Midbrain (tissue), 1 donor: ENCODE data around the gene RBL1.
A peak's percentile ranks its signal among the peaks of the same experiment; 100 is the strongest.
"Not testable (repeated sequence)": the region's sequence is repeated elsewhere in the genome, so short reads cannot be mapped to it uniquely, and the experiment has no call there.

Source experiments
- DNase-seq: peaks from one replicate; lab custom pipeline; 2025; lab: John Stamatoyannopoulos, UW

Gene RBL1

DNA sequence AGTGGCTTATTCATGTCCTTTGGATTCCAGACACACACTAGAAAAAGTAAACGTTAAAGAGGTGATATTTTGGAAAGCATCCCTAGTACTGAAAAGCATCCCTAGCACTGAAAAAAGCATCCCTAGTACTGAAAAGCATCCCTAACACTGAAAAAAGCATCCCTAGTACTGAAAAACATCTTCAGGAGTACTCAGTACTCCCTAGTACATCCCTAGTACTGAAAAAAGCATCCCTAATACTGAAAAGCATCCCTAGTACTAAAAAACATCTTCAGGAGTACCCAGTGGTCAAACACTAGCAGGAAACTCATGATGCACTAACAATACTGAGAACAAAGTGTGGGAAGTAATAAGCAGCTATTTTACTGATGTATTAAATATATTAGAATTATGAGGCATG lies 98.7 kb downstream of the RBL1 start:
- DNase-seq, result no peak

DNA sequence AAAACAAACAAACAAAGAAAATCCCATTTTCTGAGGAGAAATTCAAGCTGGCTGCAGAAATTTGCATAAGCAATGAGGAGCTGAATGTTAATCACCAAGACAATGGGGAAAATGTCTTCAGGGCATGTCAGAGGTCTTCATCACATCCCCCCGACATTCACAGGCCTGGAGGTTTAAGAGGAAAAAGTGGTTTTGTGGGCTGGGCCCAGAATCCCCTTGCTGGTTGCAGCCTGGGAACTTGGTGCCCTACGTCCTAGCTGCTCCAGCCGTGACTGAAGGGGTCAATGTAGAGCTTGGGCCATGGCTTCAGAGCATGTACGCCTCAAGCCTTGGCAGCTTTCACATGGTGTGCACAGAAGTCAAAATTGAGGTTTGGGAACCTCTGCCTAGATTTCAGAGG lies 101.6 kb downstream of the RBL1 start:
- not testable (repeated sequence) for DNase-seq

- no peak for DNase-seq
Observed at GRCh38 chr20:36992802-36993334, 102.9 kb downstream of the RBL1 start.

DNA sequence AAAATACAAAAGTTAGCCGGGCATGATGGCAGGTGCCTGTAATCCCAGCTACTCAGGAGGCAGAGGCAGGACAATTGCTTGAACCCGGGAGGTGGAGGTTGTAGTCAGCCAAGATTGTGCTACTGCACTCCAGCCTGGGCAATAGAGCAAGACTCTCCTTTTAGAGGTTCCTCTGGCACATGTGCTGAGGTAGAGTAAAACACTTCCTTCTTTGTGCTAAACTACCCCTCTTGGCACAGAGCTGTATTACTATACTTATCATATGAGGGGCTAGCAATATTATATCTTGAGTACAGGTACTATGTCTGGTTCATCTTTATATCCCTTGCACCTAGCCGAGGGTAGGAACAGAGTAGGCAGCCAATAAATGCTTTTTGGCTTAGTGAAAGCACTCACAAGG lies 104.1 kb downstream of the RBL1 start:
- DNase-seq, result no peak

DNA sequence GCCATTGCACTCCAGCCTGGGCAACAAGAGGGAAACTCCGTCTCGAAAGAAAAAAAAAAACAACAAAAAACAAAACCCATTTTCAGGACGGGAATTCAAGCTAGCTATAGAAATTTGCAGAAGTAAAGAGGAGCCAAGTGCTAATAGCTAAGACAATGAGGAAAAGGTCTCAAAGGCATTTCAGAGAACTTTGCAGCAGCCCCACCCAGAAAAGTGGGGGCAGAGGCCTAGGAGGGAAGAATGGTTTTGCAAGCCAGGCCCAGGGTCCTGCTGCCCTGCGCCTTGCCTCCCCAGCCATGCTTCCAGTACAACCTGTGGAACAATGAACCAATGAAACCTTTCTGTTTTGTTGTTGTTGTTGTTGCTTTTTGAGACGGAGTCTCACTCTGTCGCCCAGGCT lies 106.0 kb downstream of the RBL1 start:
- no peak for DNase-seq

DNA sequence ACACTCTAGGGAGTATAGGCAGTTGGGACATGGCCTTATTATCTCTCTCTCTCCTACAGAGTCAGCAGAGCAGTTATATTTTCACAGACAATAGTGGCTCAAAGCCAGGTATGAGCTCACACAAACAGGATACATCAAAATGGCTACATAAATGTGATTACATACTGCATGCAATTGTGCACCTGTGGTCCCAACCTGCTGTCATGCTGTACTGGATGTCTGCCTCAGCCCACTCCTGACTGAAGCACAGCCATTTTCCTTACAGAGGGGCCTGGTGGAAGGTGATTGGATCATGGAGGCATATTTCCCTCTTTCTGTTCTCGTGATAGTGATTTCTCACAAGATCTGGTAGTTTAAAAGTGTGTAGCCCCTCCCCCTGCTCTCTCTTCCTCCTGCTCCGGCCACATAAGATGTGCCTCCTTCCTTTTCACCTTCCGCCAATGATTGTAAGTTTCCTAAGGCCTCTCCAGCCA lies 107.3 kb downstream of the RBL1 start:
- no peak for DNase-seq

DNA sequence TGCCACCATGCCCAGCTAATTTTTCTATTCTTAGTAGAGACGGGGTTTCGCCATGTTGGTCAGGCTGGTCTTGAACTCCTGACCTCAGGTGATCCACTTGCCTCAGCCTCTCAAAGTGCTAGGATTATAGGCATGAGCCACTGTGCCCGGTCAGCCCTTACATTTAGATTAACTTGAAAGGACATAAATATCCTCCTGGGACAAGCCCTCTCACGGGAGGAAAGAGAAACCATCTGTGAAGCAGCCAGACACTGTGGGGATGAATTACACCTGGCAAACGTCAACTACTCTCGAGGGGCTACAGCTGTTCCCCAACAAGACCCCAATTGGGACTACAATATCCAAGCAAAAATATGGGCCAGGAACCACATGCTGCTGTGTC lies 111.5 kb downstream of the RBL1 start:
- no peak for DNase-seq

DNA sequence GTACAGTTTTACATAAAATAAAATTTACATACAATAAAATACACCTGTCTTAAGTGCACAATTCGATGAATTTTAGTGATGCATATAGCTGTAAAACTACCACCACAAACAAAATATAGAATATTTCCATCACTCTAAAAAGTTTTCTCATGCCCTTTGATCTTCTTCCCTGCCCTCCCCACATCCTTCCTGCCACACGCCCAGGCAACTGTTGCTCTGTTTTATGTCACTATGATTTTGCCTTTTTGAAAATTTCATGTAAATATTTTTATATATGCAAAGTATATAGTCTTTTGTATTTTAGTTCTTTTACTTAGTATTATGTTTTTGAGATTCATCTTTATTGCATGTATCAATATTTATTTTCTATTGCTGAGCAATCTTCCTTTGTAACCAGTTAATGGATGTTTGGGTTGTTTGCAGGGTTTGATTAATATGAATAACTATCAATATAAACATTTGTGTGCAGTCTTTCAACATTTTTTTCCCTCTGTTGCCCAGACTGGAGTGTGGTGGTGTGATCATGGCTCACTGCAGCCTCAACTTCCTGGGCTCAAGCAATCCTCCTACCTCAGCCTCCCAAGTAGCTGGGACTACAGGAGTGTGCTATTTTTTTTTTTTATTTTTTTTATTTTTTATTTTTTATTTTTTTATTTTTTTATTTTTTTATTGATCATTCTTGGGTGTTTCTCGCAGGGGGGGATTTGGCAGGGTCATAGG lies 120.5 kb downstream of the RBL1 start:
- no peak for DNase-seq

DNA sequence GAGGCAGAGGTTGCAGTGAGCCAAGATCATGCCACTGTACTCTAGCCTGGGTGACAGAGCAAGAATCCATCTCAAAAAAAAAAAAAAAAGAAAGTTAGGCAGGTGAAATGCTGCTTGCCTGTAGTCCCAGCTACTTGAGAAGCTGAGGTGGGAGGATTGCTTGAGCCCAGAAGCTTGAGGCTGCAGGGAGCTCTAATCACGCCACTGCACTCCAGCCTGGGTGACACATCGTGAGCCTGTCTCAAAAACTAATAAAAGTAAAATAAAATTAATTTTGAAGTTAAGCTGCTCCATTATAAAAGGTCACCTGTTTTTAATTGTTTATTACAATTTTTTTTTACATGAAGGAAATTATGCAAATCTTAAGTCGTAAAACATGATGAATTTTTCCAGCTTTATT lies 121.1 kb downstream of the RBL1 start:
- DNase-seq, result no peak

DNA sequence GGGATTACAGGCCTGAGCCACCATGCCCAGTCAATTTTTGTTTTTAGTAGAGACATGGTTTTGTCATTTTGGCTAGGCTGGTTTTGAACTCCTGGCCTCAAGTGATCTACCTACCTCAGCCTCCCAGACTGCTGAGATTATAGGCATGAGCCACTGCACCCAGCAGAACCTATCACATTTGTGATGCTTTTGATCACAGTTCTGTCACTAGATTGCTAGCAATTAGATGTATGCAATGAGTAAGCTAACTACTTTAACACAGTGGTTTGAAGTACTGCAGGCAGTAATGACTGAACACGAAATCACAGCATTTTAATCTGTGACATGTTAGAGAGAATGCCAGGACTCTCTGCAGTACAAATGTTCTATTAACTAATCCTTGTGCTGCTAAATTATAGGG lies 124.7 kb downstream of the RBL1 start:
- no peak for DNase-seq

DNA sequence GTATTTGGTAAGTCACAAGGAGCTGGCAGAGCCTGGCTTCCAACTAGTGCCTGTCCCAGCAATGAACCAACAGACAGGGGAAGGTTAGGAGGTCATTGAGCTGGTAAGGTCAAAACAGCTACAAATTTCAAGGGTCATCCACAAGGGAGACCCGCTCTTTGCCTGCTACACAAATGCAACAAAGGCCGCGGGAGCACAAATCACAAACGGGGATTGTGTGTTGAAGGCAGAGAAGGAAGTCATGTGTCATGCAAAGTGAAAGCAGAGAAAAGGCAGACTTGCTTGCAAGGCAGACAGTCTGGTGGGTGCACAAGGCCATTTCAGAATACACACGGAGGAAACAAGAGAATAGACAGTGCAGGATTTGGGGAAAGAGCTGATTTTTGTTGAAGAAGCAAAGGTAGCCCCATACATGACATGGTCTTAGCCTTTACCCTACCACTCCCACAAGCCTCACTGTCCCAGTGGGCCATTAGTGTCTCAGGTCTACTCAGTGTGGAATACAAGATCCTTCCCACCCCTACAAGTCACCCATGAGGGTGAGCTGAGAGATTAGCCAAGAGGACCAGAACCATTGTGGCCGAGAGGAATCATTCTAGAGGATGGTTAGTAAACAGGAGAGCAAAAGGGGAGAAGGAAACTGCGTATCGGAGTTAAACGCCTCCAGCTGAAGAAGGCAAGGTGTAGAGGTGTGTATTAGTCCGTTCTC lies 126.2 kb downstream of the RBL1 start:
- no peak for DNase-seq

GRCh38 chr20:36969051-36969450 lies 126.7 kb downstream of the RBL1 start:
- DNase-seq, result no peak

DNA sequence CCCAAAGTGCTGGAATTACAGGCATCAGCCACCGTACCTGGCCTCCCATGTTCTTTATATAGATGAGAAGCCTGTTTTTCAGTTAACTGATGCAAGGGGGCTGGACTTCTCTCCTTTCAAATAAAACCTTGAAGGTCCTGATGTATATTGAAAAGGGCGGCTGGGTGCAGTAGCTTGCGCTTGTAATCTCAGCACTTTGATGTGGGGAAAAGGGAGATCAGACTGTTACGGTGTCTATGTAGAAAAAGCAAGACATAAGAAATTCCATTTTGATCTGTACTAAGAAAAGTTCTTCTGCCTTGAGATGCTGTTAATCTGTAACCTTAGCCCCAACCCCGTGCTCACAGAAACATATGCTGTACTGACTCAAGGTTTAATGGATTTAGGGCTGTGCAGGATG lies 128.2 kb downstream of the RBL1 start:
- DNase-seq, result no peak

DNA sequence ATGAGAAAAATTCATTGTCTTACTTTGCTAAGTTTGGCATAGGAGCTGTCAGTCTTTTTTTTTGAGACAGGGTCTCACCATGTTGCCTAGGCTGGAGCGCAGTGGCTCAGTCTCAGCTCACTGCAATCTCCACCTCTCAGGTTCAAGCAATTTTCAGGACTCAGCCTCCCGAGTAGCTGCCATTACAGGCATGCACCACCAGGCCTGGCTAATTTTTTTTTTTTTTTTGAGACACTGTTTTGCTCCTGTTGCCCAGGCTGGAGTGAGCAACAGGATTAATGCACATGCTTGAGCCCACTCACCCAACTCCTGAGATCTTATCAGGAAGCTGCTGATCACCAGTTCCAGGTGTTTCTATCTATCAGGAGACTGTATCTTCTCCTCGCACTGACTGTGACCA lies 128.8 kb downstream of the RBL1 start:
- not testable (repeated sequence) for DNase-seq

DNA sequence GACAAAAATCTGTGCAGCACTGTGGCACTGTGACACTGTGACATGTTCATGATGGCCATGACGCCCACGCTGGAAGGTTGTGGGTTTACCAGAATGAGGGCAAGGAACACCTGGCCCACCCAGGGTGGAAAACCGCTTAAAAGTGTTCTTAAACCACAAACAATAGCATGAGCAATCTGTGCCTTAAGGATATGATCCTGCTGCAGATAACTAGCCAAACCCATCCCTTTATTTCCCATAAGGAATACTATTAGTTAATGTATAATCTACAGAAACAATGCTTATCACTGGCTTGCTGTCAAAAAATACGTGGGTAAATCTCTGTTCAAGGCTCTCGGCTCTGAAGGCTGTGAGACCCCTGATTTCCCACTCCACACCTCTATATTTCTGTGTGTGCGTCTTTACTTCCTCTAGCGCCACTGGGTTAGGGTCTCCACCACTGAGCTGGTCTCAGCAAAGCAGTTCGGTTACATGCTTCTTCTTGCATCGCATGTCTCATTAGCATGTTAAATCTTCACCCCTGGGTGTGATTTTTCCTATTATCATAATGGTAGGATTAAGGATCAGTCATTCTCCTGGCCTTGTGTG lies 133.3 kb downstream of the RBL1 start:
- DNase-seq, result not testable (repeated sequence)

GRCh38 chr20:36959242-36959641 lies 136.6 kb downstream of the RBL1 start:
- DNase-seq, result no peak

- DNase-seq, result peak; percentile 34
Observed at GRCh38 chr20:36957875-36958667, 137.7 kb downstream of the RBL1 start.

DNA sequence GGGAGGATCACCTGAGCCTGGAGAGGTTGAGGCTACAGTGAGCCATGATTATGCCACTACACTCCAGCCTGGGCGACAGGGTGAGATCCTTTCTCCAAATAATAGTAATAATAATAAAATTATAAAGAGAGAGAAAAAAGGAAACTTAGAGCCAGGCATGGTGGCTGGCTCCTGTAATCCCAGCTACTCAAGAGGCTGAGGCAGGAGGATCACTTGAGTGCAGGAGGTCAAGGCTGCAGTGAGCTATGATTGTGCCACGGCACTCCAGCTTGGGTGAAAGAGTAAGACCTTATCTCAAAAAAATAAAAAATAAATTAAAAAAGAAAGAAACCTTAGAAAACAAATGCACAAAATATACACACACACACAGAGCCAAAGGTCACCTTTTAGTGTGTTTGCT lies 139.1 kb downstream of the RBL1 start:
- no peak for DNase-seq

DNA sequence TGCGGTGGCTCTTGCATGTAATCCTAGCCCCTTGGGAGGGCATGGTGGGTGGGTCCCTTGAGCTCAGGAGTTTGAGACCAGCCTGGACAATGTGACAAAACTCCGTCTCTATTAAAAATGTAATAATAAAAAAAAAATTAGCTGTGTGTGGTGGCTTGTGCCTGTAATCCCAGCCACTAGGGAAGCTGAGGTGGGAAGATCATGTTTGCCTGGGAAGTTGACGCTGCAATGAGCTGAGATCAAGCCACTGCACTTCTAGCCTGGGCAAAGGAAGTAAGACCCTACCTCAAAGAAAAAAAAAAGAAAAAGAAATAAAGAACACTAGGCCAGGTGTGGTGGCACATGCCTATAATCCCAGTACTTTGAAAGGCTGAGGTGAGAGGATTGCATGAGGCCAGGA lies 139.8 kb downstream of the RBL1 start:
- no peak for DNase-seq

GRCh38 chr20:36951979-36952738 lies 143.6 kb downstream of the RBL1 start:
- no peak for DNase-seq

GRCh38 chr20:36951198-36951978 lies 144.4 kb downstream of the RBL1 start, which contains the start of gene SAMHD1:
Gene SAMHD1 (minus strand): TSS chr20:36951708. CDS start chr20:36951643, 65 bp downstream.
- peak; percentile 97 for DNase-seq
